ENCODE data around the gene NOS1.

NOS1 gene

GRCh38 chr12:117171499-117172162 lies 189.8 kb downstream of the NOS1 start:
- TF ChIP-seq ESRRG (CRISPR knock-in tag; IDR thresholded peaks at IDR 0.05) (no peak), ZFP30 (CRISPR knock-in tag; IDR thresholded peaks at IDR 0.05) (no peak), BACH2 (CRISPR knock-in tag; IDR thresholded peaks at IDR 0.05; ENCODE audit: borderline replicate concordance) (no peak)
- no peak for ATAC-seq

GRCh38 chr12:117169548-117169947 lies 191.9 kb downstream of the NOS1 start:
- TF ChIP-seq TCF4 (CRISPR knock-in tag; IDR thresholded peaks at IDR 0.05; ENCODE audit: borderline replicate concordance): no peak
- no peak for TF ChIP-seq TSHZ2 (CRISPR knock-in tag; IDR thresholded peaks at IDR 0.05)
- no peak for TF ChIP-seq RARB (CRISPR knock-in tag; IDR thresholded peaks at IDR 0.05)
- TF ChIP-seq ZC3H10 (CRISPR knock-in tag; IDR thresholded peaks at IDR 0.05): no peak
- TF ChIP-seq GLIS3 (CRISPR knock-in tag; IDR thresholded peaks at IDR 0.05): no peak
- no peak for TF ChIP-seq POU6F1 (CRISPR knock-in tag; IDR thresholded peaks at IDR 0.05; ENCODE audit: borderline replicate concordance, low read depth)
- no peak for TF ChIP-seq ZNF8 (CRISPR knock-in tag; IDR thresholded peaks at IDR 0.05)
- no peak for TF ChIP-seq BACH2 (CRISPR knock-in tag; IDR thresholded peaks at IDR 0.05; ENCODE audit: borderline replicate concordance)
- TF ChIP-seq PATZ1 (CRISPR knock-in tag; IDR thresholded peaks at IDR 0.05; ENCODE audit: borderline replicate concordance): no peak
- TF ChIP-seq SNAI2 (CRISPR knock-in tag; IDR thresholded peaks at IDR 0.05): no peak
- TF ChIP-seq ZFP30 (CRISPR knock-in tag; IDR thresholded peaks at IDR 0.05): no peak
- TF ChIP-seq PPARA (CRISPR knock-in tag; IDR thresholded peaks at IDR 0.05; ENCODE audit: borderline replicate concordance): no peak
- no peak for TF ChIP-seq CSDC2 (CRISPR knock-in tag; IDR thresholded peaks at IDR 0.05)
- TF ChIP-seq ESRRG (CRISPR knock-in tag; IDR thresholded peaks at IDR 0.05): no peak
- TF ChIP-seq CREB5 (CRISPR knock-in tag; IDR thresholded peaks at IDR 0.05; ENCODE audit: low read depth): no peak
- no peak for TF ChIP-seq ZNF565 (CRISPR knock-in tag; conservative IDR thresholded peaks at IDR 0.05; ENCODE audit: low read depth)
- ATAC-seq: no peak

GRCh38 chr12:117168976-117169375 lies 192.4 kb downstream of the NOS1 start:
- no peak for ATAC-seq
- TF ChIP-seq ESRRG (CRISPR knock-in tag; IDR thresholded peaks at IDR 0.05) (no peak), POU6F1 (CRISPR knock-in tag; IDR thresholded peaks at IDR 0.05; ENCODE audit: borderline replicate concordance, low read depth) (no peak), ZFP30 (CRISPR knock-in tag; IDR thresholded peaks at IDR 0.05) (no peak), ARNTL (CRISPR knock-in tag; IDR thresholded peaks at IDR 0.05; ENCODE audit: borderline replicate concordance, low read depth) (no peak), TCF4 (CRISPR knock-in tag; IDR thresholded peaks at IDR 0.05; ENCODE audit: borderline replicate concordance) (no peak), GLIS3 (CRISPR knock-in tag; IDR thresholded peaks at IDR 0.05) (no peak)

GRCh38 chr12:117167769-117168168 lies 193.7 kb downstream of the NOS1 start:
- no peak for ATAC-seq
- TF ChIP-seq CSRNP3 (CRISPR knock-in tag; IDR thresholded peaks at IDR 0.05): no peak
- TF ChIP-seq PATZ1 (CRISPR knock-in tag; IDR thresholded peaks at IDR 0.05; ENCODE audit: borderline replicate concordance): no peak
- no peak for TF ChIP-seq RARB (CRISPR knock-in tag; IDR thresholded peaks at IDR 0.05)
- no peak for TF ChIP-seq GLIS3 (CRISPR knock-in tag; IDR thresholded peaks at IDR 0.05)
- TF ChIP-seq CSDC2 (CRISPR knock-in tag; IDR thresholded peaks at IDR 0.05): no peak
- no peak for TF ChIP-seq ZNF70 (CRISPR knock-in tag; IDR thresholded peaks at IDR 0.05)
- TF ChIP-seq CREB5 (CRISPR knock-in tag; IDR thresholded peaks at IDR 0.05; ENCODE audit: low read depth): no peak

Measured in SK-N-SH treated with all-trans-retinoic acid at 6 μM for 48 hours (cell line).